Fibroblast of lung (primary cell): Measurements from ENCODE around the gene MRPL39.
A peak's percentile ranks its signal among the peaks of the same experiment; 100 is the strongest.

Source experiments
- EZH2 ChIP-seq: IDR thresholded peaks from 2 replicates; pipeline ENCODE4 v1.5.1; 2012; ENCODE audit warnings: low read length, control low read depth, mild to moderate bottlenecking; ENCODE audit errors: missing control alignments
- TF ChIP-seq, protein P1 (sequence below), 2 donors: IDR thresholded peaks in 1 of 2; conservative IDR thresholded peaks in 1 of 2; 1 replicate in 1 of 2; 2 replicates in 1 of 2; pipeline ENCODE4 v1.5.1; 2011 to 2012; ENCODE audit warnings: low read length in 2 of 2, control low read depth in 1 of 2, inconsistent platforms in 1 of 2, low read depth in 1 of 2, mild to moderate bottlenecking in 1 of 2

DNA sequence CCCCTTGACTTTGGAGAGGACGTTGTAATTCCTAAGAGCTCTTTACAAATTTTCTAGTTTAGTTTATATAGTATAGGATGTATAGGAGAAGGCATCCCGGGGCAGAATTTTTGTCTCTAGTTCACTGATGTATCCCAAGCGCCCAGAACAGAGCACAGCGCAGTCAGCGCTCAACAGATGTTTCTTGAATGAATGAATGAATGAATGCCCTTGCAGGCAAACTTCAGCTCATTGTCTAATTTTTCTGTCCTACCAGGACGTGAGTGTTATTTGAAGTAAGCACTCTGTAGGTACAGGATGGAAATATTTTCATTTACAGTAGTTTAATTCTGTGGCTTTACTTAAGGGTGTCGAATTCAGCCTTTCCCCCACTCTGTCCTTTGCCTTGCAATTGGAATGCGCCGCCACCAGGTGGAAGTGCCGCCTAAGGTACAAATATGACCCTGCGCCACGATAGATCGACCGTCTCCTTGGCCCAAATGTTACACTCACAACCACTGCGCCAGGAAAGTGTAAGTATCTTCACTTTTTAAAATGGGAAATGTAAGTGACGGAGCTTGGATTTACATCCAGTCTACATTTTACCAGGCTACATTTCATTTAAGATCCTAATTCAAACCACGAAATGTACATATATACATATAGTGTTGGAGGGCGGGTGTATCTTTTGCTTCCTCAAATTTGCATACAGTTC lies 910 bp upstream of the MRPL39 start:
- TF ChIP-seq, protein P1, sequence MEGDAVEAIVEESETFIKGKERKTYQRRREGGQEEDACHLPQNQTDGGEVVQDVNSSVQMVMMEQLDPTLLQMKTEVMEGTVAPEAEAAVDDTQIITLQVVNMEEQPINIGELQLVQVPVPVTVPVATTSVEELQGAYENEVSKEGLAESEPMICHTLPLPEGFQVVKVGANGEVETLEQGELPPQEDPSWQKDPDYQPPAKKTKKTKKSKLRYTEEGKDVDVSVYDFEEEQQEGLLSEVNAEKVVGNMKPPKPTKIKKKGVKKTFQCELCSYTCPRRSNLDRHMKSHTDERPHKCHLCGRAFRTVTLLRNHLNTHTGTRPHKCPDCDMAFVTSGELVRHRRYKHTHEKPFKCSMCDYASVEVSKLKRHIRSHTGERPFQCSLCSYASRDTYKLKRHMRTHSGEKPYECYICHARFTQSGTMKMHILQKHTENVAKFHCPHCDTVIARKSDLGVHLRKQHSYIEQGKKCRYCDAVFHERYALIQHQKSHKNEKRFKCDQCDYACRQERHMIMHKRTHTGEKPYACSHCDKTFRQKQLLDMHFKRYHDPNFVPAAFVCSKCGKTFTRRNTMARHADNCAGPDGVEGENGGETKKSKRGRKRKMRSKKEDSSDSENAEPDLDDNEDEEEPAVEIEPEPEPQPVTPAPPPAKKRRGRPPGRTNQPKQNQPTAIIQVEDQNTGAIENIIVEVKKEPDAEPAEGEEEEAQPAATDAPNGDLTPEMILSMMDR (conservative IDR thresholded peaks at IDR 0.05 in 1 of 2, IDR thresholded peaks at IDR 0.05 in 1 of 2; ENCODE audit: low read depth in 1 of 2, low read length in 2 of 2) = peak; percentile 83 to 86
- no peak for TF ChIP-seq EZH2
